Loucy (cell line): ENCODE results near the gene CPA3.

Source experiments
- H2AFZ ChIP-seq: fragments of 200-600 bp; sonication (generic); 2 replicates; pipeline ENCODE4 v1.6.0; 2016; ENCODE audit warnings: antibody characterized with exemption, mild to moderate bottlenecking, low read length, moderate library complexity
- H3F3A ChIP-seq: fragments of 200-600 bp; 2 replicates; pipeline ENCODE4 v1.6.0; 2016; ENCODE audit warnings: antibody characterized with exemption, low read depth, mild to moderate bottlenecking
- H3K27me3 ChIP-seq: fragments of 200-600 bp; sonication (generic); 2 replicates; pipeline ENCODE4 v1.6.1; 2014; ENCODE audit warnings: low read length, mild to moderate bottlenecking; ENCODE audit not compliant: insufficient read depth, poor library complexity, severe bottlenecking
- H3K36me3 ChIP-seq: fragments of 200-600 bp; sonication (generic); 2 replicates; pipeline ENCODE4 v1.6.1; 2016; ENCODE audit warnings: low read length; ENCODE audit not compliant: insufficient read depth
- H3K4me1 ChIP-seq: fragments of 200-600 bp; sonication (generic); 2 replicates; pipeline ENCODE4 v1.5.1; 2014; ENCODE audit warnings: low read length, mild to moderate bottlenecking; ENCODE audit not compliant: insufficient read depth, poor library complexity, severe bottlenecking
- H3K4me2 ChIP-seq: fragments of 200-600 bp; sonication (generic); 2 replicates; pipeline ENCODE4 v1.6.0; 2014; ENCODE audit warnings: antibody characterized with exemption, low read length, low read depth, mild to moderate bottlenecking; ENCODE audit not compliant: poor library complexity, severe bottlenecking
- H3K4me3 ChIP-seq: fragments of 200-600 bp; sonication (generic); 2 replicates; pipeline ENCODE4 v1.5.1; 2014; ENCODE audit warnings: low read length, mild to moderate bottlenecking, mixed read lengths; ENCODE audit not compliant: poor library complexity, severe bottlenecking
- H3K79me2 ChIP-seq: fragments of 200-600 bp; sonication (generic); 2 replicates; pipeline ENCODE4 v1.6.1; 2014; ENCODE audit warnings: low read length; ENCODE audit not compliant: insufficient read depth
- H3K9ac ChIP-seq: fragments of 200-600 bp; sonication (generic); 2 replicates; pipeline ENCODE4 v1.6.0; 2014; ENCODE audit warnings: mild to moderate bottlenecking, low read depth, low read length, moderate library complexity; ENCODE audit not compliant: poor library complexity, severe bottlenecking
- H3K9me2 ChIP-seq: fragments of 200-600 bp; sonication (generic); replicated peaks from 2 replicates; pipeline ENCODE4 v1.6.1; 2016; ENCODE audit warnings: low read depth, low read length, mixed read lengths
- H3K9me3 ChIP-seq: fragments of 200-600 bp; sonication (generic); 2 replicates; pipeline ENCODE4 v1.6.1; 2014; ENCODE audit warnings: mild to moderate bottlenecking, antibody characterized with exemption, low read length, low read depth; ENCODE audit not compliant: insufficient read depth
- H4K20me1 ChIP-seq: fragments of 200-600 bp; sonication (generic); 2 replicates; pipeline ENCODE4 v1.6.0; 2014; ENCODE audit warnings: antibody characterized with exemption, low read length, mild to moderate bottlenecking; ENCODE audit not compliant: insufficient read depth, poor library complexity, severe bottlenecking
- EZH2phosphoT487 ChIP-seq: fragments of 200-600 bp; IDR thresholded peaks from 2 replicates; pipeline ENCODE4 v1.6.1; 2018; ENCODE audit warnings: antibody characterized with exemption, mild to moderate bottlenecking, moderate library complexity, borderline replicate concordance
- TF ChIP-seq, protein P1 (sequence below): fragments of 200-600 bp; sonication (generic); conservative IDR thresholded peaks from 2 replicates; pipeline ENCODE4 v1.5.1; 2014; ENCODE audit warnings: mild to moderate bottlenecking, antibody characterized with exemption, low read length

Gene CPA3

DNA sequence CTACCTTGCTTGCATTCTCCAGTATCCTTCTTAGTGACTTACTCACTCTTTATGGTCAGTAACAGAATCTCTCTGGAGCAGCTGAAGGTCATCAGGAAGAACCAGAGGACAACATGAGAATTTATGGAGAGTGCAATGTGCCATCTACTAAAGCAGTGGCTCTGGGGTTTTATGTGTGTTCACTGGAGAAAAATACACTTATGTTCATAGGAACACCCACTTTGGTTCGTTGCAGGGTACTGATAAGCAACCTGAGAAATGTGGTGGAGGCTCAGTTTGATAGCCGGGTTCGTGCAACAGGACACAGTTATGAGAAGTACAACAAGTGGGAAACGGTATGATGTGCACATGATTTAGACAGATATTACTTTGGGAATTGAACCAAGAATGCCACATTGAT, 24.6 kb upstream of the CPA3 start:
- TF ChIP-seq, protein P1, sequence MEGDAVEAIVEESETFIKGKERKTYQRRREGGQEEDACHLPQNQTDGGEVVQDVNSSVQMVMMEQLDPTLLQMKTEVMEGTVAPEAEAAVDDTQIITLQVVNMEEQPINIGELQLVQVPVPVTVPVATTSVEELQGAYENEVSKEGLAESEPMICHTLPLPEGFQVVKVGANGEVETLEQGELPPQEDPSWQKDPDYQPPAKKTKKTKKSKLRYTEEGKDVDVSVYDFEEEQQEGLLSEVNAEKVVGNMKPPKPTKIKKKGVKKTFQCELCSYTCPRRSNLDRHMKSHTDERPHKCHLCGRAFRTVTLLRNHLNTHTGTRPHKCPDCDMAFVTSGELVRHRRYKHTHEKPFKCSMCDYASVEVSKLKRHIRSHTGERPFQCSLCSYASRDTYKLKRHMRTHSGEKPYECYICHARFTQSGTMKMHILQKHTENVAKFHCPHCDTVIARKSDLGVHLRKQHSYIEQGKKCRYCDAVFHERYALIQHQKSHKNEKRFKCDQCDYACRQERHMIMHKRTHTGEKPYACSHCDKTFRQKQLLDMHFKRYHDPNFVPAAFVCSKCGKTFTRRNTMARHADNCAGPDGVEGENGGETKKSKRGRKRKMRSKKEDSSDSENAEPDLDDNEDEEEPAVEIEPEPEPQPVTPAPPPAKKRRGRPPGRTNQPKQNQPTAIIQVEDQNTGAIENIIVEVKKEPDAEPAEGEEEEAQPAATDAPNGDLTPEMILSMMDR, result no peak
- TF ChIP-seq EZH2phosphoT487, result no peak
- Histone ChIP-seq H4K20me1 (no peaks in the 10 kb centered on the region), H3K9ac (no peak overlapping the region), H3K4me1 (no peaks in the 10 kb centered on the region), H3K27me3 (no peaks in the 10 kb centered on the region), H3K9me3 (no peaks in the 10 kb centered on the region), H3K36me3 (no peaks in the 10 kb centered on the region), H3K9me2 (no peaks in the 10 kb centered on the region), H3K4me3 (no peak overlapping the region), H2AFZ (no peak overlapping the region), H3F3A (no peaks in the 10 kb centered on the region), H3K4me2 (no peak overlapping the region), H3K79me2 (no peaks in the 10 kb centered on the region)

DNA sequence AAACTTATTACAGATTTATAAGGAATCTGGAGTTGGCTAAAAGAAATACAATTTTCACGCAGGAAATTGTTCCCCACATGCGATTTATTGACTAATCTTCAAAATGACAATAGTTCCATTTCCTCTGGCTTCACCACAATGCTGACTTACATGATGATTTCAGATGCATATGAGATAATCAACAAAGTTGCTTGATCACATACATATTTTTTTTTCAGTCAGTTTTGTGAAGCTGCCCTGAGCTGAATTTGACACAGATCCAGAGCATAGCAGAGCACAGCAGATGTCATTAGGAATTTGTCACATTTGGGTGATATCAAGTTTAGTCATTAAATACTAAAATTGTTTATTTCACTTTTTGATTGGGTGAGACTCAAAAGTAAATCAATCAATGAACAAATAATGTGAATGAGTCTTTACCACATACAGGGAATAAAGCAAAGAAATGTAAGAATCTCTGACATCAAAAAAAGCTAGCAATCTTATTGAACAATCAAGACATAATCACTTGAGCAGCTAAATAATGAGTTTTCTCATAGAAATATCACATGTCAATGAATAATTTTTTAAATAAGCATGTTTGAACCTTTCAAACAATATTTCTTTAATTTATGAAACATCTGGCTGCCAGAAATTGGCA, 19.2 kb upstream of the CPA3 start:
- H3K9me2 ChIP-seq, result no peaks in the 10 kb centered on the region
- no peak for TF ChIP-seq EZH2phosphoT487
- TF ChIP-seq, protein P1, result no peak
- H3K4me1 ChIP-seq, result peaks cover 5% of the 10 kb centered on the region
- H3K27me3 ChIP-seq, result no peaks in the 10 kb centered on the region
- no peaks in the 10 kb centered on the region for H3F3A ChIP-seq
- no peak overlapping the region for H3K9ac ChIP-seq
- H3K79me2 ChIP-seq, result no peaks in the 10 kb centered on the region
- H3K36me3 ChIP-seq, result no peaks in the 10 kb centered on the region
- no peak overlapping the region for H3K4me3 ChIP-seq
- 0 out of 2 replicates have a peak overlapping the region, but pooled peaks have one; percentile 3 for H2AFZ ChIP-seq
- H4K20me1 ChIP-seq, result no peaks in the 10 kb centered on the region
- no peak overlapping the region for H3K4me2 ChIP-seq
- H3K9me3 ChIP-seq, result no peaks in the 10 kb centered on the region

- Histone ChIP-seq H3K9ac (no peak overlapping the region), H3K27me3 (no peaks in the 10 kb centered on the region), H3K36me3 (no peaks in the 10 kb centered on the region)
Observed at GRCh38 chr3:148847351-148847750, 17.7 kb upstream of the CPA3 start.

More at GRCh38 chr3:148847351-148847750, 17.7 kb upstream of the CPA3 start:
- H3K4me3 ChIP-seq, result no peak overlapping the region
- no peaks in the 10 kb centered on the region for H3K79me2 ChIP-seq
- no peak overlapping the region for H3K4me2 ChIP-seq
- TF ChIP-seq EZH2phosphoT487, result no peak
- TF ChIP-seq, protein P1, result no peak
- H3F3A ChIP-seq, result no peaks in the 10 kb centered on the region
- H3K9me2 ChIP-seq, result no peaks in the 10 kb centered on the region
- H3K9me3 ChIP-seq, result no peaks in the 10 kb centered on the region
- H4K20me1 ChIP-seq, result no peaks in the 10 kb centered on the region
- H3K4me1 ChIP-seq, result peaks cover 6% of the 10 kb centered on the region
- no peak overlapping the region for H2AFZ ChIP-seq
